ENCODE data around the gene CALCB. TPM values are rescaled to one million over a fixed set of nuclear protein-coding genes. Genes with fewer than 3 reads are reported as not detected.

Gene CALCB
- total RNA-seq, 6 donors from 2014 or later: 1.0 TPM; not detected in 5

- Histone ChIP-seq H3K36me3 (no peaks in the 10 kb centered on the region), H3K9me3 (no peaks in the 10 kb centered on the region), H3K4me1 (peaks cover 0 to 5% (median 2%) of the 10 kb centered on the region in 4 donors), H3K27me3 (peaks cover 0 to 3% (median 1%) of the 10 kb centered on the region in 4 donors), H3K27ac (no peak overlapping the region), H3K4me3 (no peak overlapping the region)
- TF ChIP-seq POLR2A (IDR thresholded peaks at IDR 0.05): no peak
- TF ChIP-seq, protein P1, sequence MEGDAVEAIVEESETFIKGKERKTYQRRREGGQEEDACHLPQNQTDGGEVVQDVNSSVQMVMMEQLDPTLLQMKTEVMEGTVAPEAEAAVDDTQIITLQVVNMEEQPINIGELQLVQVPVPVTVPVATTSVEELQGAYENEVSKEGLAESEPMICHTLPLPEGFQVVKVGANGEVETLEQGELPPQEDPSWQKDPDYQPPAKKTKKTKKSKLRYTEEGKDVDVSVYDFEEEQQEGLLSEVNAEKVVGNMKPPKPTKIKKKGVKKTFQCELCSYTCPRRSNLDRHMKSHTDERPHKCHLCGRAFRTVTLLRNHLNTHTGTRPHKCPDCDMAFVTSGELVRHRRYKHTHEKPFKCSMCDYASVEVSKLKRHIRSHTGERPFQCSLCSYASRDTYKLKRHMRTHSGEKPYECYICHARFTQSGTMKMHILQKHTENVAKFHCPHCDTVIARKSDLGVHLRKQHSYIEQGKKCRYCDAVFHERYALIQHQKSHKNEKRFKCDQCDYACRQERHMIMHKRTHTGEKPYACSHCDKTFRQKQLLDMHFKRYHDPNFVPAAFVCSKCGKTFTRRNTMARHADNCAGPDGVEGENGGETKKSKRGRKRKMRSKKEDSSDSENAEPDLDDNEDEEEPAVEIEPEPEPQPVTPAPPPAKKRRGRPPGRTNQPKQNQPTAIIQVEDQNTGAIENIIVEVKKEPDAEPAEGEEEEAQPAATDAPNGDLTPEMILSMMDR (IDR thresholded peaks at IDR 0.05): no peak
- ATAC-seq (ENCODE audit: low FRiP score in 2 of 2) (no peak), DNase-seq (no peak)
- WGBS, 2 donors: 57 to 88% methylated on average over 2 of the region's 2 CpGs
These were observed 36.2 kb downstream of the CALCB start for GRCh38 chr11:15109602-15110001.

DNA sequence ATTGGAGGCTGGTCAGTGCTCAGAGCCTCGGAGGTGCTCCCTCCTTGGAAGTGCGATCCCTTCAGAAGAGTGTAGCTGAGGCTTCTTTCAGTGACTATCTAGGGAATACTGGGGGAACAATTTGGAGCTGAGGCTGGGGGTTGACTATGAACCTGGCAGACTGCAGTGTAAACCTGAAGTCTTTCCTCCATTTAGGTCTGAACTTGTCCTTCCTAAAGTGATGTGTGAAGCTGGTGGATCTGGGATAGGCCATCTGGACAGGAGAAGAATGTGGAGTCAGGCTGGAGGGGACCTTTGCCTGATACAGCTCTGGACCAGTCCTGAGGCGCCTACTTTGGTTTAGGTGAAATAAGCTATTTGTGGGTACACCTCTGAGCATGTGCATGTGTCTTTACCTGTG is 37.8 kb downstream of the CALCB start:
- 92 to 93% methylated on average over 3 of the region's 3 CpGs for WGBS, 2 donors
- peaks cover 0 to 9% (median 3%) of the 10 kb centered on the region in 4 donors for H3K27me3 ChIP-seq
- H3K4me3 ChIP-seq: no peak overlapping the region
- H3K9me3 ChIP-seq: no peaks in the 10 kb centered on the region
- DNase-seq (no peak), ATAC-seq (ENCODE audit: low FRiP score in 2 of 2) (no peak)
- no peaks in the 10 kb centered on the region for H3K36me3 ChIP-seq
- peaks cover 0 to 12% (median 5%) of the 10 kb centered on the region in 4 donors for H3K4me1 ChIP-seq
- H3K27ac ChIP-seq: no peak overlapping the region
- TF ChIP-seq, protein P1 (IDR thresholded peaks at IDR 0.05): no peak
- TF ChIP-seq POLR2AphosphoS5 (IDR thresholded peaks at IDR 0.05) (no peak), POLR2A (IDR thresholded peaks at IDR 0.05) (no peak), EP300 (IDR thresholded peaks at IDR 0.05) (no peak)

- WGBS, 2 donors: 83% methylated on average over 8 of the region's 8 CpGs
- peak in 1 of 2 donors; percentile 17 for DNase-seq
- no peak for ATAC-seq (ENCODE audit: low FRiP score in 2 of 2)
- no peak overlapping the region for H3K4me3 ChIP-seq
- H3K9me3 ChIP-seq: no peaks in the 10 kb centered on the region
- H3K27me3 ChIP-seq: peaks cover 0 to 9% (median 3%) of the 10 kb centered on the region in 4 donors
- H3K36me3 ChIP-seq: no peaks in the 10 kb centered on the region
- H3K4me1 ChIP-seq: peaks cover 0 to 12% (median 5%) of the 10 kb centered on the region in 4 donors
- TF ChIP-seq POLR2A (IDR thresholded peaks at IDR 0.05) (no peak), EP300 (IDR thresholded peaks at IDR 0.05) (no peak), POLR2AphosphoS5 (IDR thresholded peaks at IDR 0.05) (no peak)
- TF ChIP-seq, protein P1 (IDR thresholded peaks at IDR 0.05): no peak
- H3K27ac ChIP-seq: no peak overlapping the region
These were observed 38.7 kb downstream of the CALCB start for GRCh38 chr11:15112131-15112541.

DNA sequence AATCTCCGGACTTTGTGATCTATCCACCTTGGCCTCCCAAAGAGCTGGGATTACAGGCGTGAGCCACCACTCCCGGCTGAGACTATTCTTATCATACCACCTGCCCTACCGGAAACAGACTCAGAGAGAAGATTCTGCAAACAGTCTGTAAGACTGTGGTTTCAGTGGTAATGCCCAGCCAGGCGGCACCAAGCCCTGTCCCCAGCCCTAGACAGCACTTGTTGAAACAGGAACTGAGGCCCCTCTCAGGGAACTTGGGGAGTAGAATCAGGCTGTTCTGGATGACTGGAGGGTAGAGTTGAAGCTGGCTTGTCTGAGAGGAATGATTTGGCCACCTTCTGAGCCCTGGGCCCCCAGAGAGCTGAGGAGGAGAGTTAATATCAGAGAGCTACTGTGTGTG is 40.0 kb downstream of the CALCB start:
- no peaks in the 10 kb centered on the region for H3K9me3 ChIP-seq
- 50 to 80% methylated on average over 5 of the region's 5 CpGs for WGBS, 2 donors
- no peak overlapping the region for H3K4me3 ChIP-seq
- peaks cover 0 to 12% (median 5%) of the 10 kb centered on the region in 4 donors for H3K4me1 ChIP-seq
- DNase-seq: no peak
- TF ChIP-seq POLR2AphosphoS5 (IDR thresholded peaks at IDR 0.05) (no peak), POLR2A (IDR thresholded peaks at IDR 0.05) (no peak), EP300 (IDR thresholded peaks at IDR 0.05) (no peak)
- TF ChIP-seq, protein P1 (IDR thresholded peaks at IDR 0.05): no peak
- ATAC-seq (ENCODE audit: low FRiP score in 2 of 2): no peak
- H3K36me3 ChIP-seq: no peaks in the 10 kb centered on the region
- H3K27ac ChIP-seq: no peak overlapping the region
- peaks cover 0 to 9% (median 3%) of the 10 kb centered on the region in 4 donors for H3K27me3 ChIP-seq

Measured in upper lobe of left lung (tissue), 6 donors.